OCI-LY1 (cell line): ENCODE measurements around the gene FIGLA.
"Not testable (repeated sequence)": the region's sequence is repeated elsewhere in the genome, so short reads cannot be mapped to it uniquely, and the experiment has no call there.

ENCODE experiments used
- H2AFZ ChIP-seq: fragments of 200-600 bp; sonication (generic), shearing (Covaris generic); 2 replicates; pipeline ENCODE4 v1.6.0; 2014; ENCODE audit warnings: antibody characterized with exemption, mild to moderate bottlenecking, low read length
- H3F3A ChIP-seq: fragments of 200-600 bp; sonication (generic), shearing (Covaris generic); 2 replicates; pipeline ENCODE4 v1.6.0; 2014; ENCODE audit warnings: mild to moderate bottlenecking, antibody characterized with exemption, low read length, moderate library complexity; ENCODE audit not compliant: insufficient read depth
- H3K27ac ChIP-seq: fragments of 200-600 bp; sonication (generic); 2 replicates; pipeline ENCODE4 v1.5.1; 2014; ENCODE audit warnings: low read length, mixed run types, mild to moderate bottlenecking, low read depth; ENCODE audit not compliant: poor library complexity, severe bottlenecking
- H3K27me3 ChIP-seq: fragments of 200-600 bp; sonication (generic); 2 replicates; pipeline ENCODE4 v1.6.0; 2014; ENCODE audit warnings: antibody characterized with exemption, mild to moderate bottlenecking, low read length, moderate library complexity; ENCODE audit not compliant: insufficient read depth
- H3K36me3 ChIP-seq: fragments of 200-600 bp; sonication (generic); 2 replicates; pipeline ENCODE4 v1.6.1; 2014; ENCODE audit warnings: mild to moderate bottlenecking, antibody characterized with exemption, low read length, moderate library complexity, mixed read lengths; ENCODE audit not compliant: insufficient read depth
- H3K4me1 ChIP-seq: fragments of 200-600 bp; sonication (generic); 2 replicates; pipeline ENCODE4 v1.5.1; 2014; ENCODE audit warnings: mild to moderate bottlenecking, low read length, moderate library complexity; ENCODE audit not compliant: insufficient read depth, severe bottlenecking
- H3K4me2 ChIP-seq: fragments of 200-600 bp; sonication (generic), shearing (Covaris generic); 2 replicates; pipeline ENCODE4 v1.6.1; 2014; ENCODE audit warnings: low read length
- H3K4me3 ChIP-seq: fragments of 200-600 bp; sonication (generic); 2 replicates; pipeline ENCODE4 v1.5.1; 2014; ENCODE audit warnings: low read length, low read depth, mild to moderate bottlenecking, mixed read lengths; ENCODE audit not compliant: poor library complexity, severe bottlenecking
- H3K79me2 ChIP-seq: fragments of 200-600 bp; shearing (Covaris generic); 2 replicates; pipeline ENCODE4 v1.6.1; 2016; ENCODE audit warnings: mixed run types, low read length, mixed read lengths; ENCODE audit not compliant: insufficient read depth
- H3K9ac ChIP-seq: fragments of 200-600 bp; sonication (generic), shearing (Covaris generic); 2 replicates; pipeline ENCODE4 v1.6.1; 2014; ENCODE audit warnings: mild to moderate bottlenecking, low read length, mixed read lengths
- H3K9me2 ChIP-seq: fragments of 200-600 bp; sonication (generic), shearing (Covaris generic); 2 replicates; pipeline ENCODE4 v1.6.1; 2014; ENCODE audit warnings: low read depth, mild to moderate bottlenecking, low read length, mixed read lengths
- H3K9me3 ChIP-seq: fragments of 200-600 bp; shearing (Covaris generic); 2 replicates; pipeline ENCODE4 v1.6.1; 2014; ENCODE audit warnings: low read length, mixed read lengths
- H4K20me1 ChIP-seq: fragments of 200-600 bp; sonication (generic), shearing (Covaris generic); 2 replicates; pipeline ENCODE4 v1.6.0; 2016; ENCODE audit warnings: mild to moderate bottlenecking, low read length; ENCODE audit not compliant: insufficient read depth
- EZH2 ChIP-seq: fragments of 200-600 bp; sonication (generic), shearing (Covaris generic); IDR thresholded peaks from 2 replicates; pipeline ENCODE4 v1.8.0; 2017; ENCODE audit warnings: borderline replicate concordance, mixed run types, mild to moderate bottlenecking, antibody characterized with exemption, low read length, moderate library complexity, mixed read lengths
- TF ChIP-seq, protein P1 (sequence below): fragments of 200-600 bp; sonication (generic), shearing (Covaris generic); IDR thresholded peaks from 2 replicates; pipeline ENCODE4 v1.5.1; 2017; ENCODE audit warnings: mild to moderate bottlenecking, antibody characterized with exemption, low read length, moderate library complexity, mixed read lengths

Gene FIGLA

GRCh38 chr2:70801607-70802263, 11.3 kb upstream of the FIGLA start:
- no peaks in the 10 kb centered on the region for H3K36me3 ChIP-seq
- H3K27me3 ChIP-seq, result no peaks in the 10 kb centered on the region; the same call in 1 of the 2 replicates
- H2AFZ ChIP-seq, result no peak overlapping the region
- no peaks in the 10 kb centered on the region for H3F3A ChIP-seq
- H3K79me2 ChIP-seq, result no peaks in the 10 kb centered on the region
- TF ChIP-seq, protein P1, sequence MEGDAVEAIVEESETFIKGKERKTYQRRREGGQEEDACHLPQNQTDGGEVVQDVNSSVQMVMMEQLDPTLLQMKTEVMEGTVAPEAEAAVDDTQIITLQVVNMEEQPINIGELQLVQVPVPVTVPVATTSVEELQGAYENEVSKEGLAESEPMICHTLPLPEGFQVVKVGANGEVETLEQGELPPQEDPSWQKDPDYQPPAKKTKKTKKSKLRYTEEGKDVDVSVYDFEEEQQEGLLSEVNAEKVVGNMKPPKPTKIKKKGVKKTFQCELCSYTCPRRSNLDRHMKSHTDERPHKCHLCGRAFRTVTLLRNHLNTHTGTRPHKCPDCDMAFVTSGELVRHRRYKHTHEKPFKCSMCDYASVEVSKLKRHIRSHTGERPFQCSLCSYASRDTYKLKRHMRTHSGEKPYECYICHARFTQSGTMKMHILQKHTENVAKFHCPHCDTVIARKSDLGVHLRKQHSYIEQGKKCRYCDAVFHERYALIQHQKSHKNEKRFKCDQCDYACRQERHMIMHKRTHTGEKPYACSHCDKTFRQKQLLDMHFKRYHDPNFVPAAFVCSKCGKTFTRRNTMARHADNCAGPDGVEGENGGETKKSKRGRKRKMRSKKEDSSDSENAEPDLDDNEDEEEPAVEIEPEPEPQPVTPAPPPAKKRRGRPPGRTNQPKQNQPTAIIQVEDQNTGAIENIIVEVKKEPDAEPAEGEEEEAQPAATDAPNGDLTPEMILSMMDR, result no peak
- TF ChIP-seq EZH2, result no peak
- H3K4me1 ChIP-seq, result no peaks in the 10 kb centered on the region
- H3K4me3 ChIP-seq, result no peak overlapping the region
- H3K27ac ChIP-seq, result no peak overlapping the region
- H4K20me1 ChIP-seq, result no peaks in the 10 kb centered on the region
- H3K9me2 ChIP-seq, result no peaks in the 10 kb centered on the region
- H3K9me3 ChIP-seq, result no peaks in the 10 kb centered on the region
- no peak overlapping the region for H3K9ac ChIP-seq
- H3K4me2 ChIP-seq, result no peak overlapping the region

GRCh38 chr2:70799706-70800105, 9.3 kb upstream of the FIGLA start:
- Histone ChIP-seq H3K36me3 (no peaks in the 10 kb centered on the region), H3K4me2 (no peak overlapping the region), H3K4me3 (no peak overlapping the region), H3K9ac (no peak overlapping the region), H3K9me3 (no peaks in the 10 kb centered on the region), H3K9me2 (no peaks in the 10 kb centered on the region), H4K20me1 (no peaks in the 10 kb centered on the region), H3K79me2 (no peaks in the 10 kb centered on the region), H3K27ac (no peak overlapping the region), H2AFZ (no peak overlapping the region), H3F3A (no peaks in the 10 kb centered on the region), H3K27me3 (no peaks in the 10 kb centered on the region; the same call in 1 of the 2 replicates), H3K4me1 (no peaks in the 10 kb centered on the region)
- no peak for TF ChIP-seq EZH2
- TF ChIP-seq, protein P1, result no peak

- H3K79me2 ChIP-seq, H3K27me3 ChIP-seq, H3K27ac ChIP-seq, H3K9me2 ChIP-seq, H3K4me2 ChIP-seq, H3F3A ChIP-seq, H3K4me3 ChIP-seq, H3K36me3 ChIP-seq, H3K4me1 ChIP-seq, H3K9me3 ChIP-seq, H3K9ac ChIP-seq, H2AFZ ChIP-seq, H4K20me1 ChIP-seq: not testable (repeated sequence)
Measured at GRCh38 chr2:70797996-70798395, 7.6 kb upstream of the FIGLA start.

DNA sequence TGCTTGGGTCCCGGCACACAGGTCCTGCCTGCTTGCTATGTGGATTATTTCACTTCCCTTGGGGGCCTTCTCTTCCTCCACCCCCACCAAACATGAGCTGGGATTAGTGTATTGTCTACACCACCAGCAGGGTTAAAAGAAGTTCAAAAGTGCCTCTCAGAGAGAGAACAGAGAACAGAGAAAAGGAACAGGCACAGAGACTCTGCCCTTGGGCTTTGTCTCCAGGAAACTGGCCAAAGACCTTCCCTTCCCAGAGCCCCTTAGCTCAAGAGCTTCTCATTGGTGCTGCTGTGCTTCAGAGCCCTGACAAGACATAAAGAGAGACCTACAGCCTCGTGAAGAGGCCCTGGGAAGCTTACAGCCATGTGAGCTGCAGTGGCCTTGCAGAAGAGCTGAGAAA, 7.1 kb upstream of the FIGLA start:
- H3F3A ChIP-seq, result no peaks in the 10 kb centered on the region
- no peaks in the 10 kb centered on the region for H3K9me3 ChIP-seq
- no peaks in the 10 kb centered on the region; the same call in 1 of the 2 replicates for H3K27me3 ChIP-seq
- TF ChIP-seq, protein P1, result no peak
- no peak for TF ChIP-seq EZH2
- no peak overlapping the region for H3K4me3 ChIP-seq
- no peaks in the 10 kb centered on the region for H4K20me1 ChIP-seq
- no peak overlapping the region for H3K9ac ChIP-seq
- no peaks in the 10 kb centered on the region for H3K79me2 ChIP-seq
- no peaks in the 10 kb centered on the region for H3K4me1 ChIP-seq
- no peak overlapping the region for H3K27ac ChIP-seq
- H3K4me2 ChIP-seq, result no peak overlapping the region
- no peak overlapping the region for H2AFZ ChIP-seq
- no peaks in the 10 kb centered on the region for H3K36me3 ChIP-seq
- no peaks in the 10 kb centered on the region for H3K9me2 ChIP-seq
